DMS53 treated with DMSO at 0.1 percent for 48 hours (cell line): ENCODE measurements around the gene FBL.

Experiments
- DNase-seq: peaks from one replicate; lab custom pipeline; 2025; ENCODE audit not compliant: unreplicated experiment; lab: John Stamatoyannopoulos, UW

The FBL gene

DNA sequence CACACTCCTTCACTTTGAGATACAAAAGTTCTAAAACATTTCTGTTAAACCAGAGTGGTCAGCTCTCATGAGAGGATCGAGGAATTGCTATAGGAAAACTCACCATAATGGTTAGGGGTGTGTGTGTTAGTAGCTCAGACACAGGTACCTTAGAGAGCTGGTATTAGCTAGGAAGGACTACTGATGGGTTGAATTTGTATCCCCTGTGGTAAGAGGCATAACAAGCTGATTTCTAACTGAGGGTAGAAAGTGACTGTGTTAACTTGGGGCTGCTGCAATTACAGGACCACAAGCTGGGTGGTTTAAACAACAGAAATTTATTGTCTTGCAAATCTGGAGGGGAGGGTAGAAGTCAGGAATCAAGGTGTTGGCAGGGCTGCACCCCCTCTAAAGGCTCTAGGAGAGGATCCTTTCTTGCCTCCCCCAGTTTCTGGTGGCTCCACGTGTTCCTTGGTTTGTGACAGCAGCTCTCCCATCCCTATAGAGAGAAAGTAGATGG lies 50.1 kb downstream of the FBL start:
- no peak for DNase-seq

DNA sequence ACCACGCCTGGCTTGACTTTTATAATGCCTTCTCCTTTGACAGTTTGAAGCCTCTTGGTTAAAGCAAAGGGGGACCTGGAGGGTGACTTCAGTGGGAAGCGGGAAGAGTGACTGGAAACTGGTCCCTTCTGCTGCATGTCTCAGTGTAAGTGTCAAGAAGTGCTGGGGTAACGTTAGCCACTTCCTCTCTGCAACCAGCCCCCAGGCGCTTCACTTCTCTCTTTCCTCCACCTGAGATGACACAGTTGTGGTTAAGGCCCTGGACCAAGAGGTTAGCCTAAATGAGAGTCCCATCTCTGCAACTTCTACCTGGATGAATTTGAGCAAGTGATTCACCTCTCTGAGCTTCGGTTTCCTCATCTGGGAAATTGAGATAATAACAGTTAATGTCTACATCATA lies 51.2 kb downstream of the FBL start:
- DNase-seq: no peak

DNA sequence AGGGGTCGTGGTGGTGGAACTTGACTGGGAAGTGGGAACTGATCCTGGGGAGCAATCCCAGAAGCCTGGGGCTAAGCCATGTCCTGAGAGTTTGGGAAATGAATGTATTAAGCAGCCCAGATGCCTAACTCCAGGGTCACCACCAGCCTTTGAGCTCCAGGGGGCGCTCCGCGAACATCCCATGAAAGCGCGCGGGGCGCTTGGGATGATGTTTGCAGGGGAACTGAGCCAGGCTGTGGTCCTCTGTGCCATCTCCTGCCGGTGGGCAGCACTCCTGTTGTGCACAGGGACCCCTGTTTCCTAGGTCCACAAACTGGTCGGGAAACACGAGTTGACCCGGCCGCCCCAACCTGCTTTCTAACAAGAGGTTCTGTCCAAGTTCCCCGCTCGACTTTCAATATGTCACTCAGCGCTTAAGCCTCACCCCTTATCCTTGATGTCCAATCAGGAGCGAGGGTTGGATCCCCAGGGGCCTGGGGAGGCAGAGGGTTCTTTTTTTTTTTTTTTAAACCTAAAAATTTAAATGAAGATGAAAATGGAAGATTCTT lies 53.1 kb downstream of the FBL start:
- peak; percentile 85 for DNase-seq

DNA sequence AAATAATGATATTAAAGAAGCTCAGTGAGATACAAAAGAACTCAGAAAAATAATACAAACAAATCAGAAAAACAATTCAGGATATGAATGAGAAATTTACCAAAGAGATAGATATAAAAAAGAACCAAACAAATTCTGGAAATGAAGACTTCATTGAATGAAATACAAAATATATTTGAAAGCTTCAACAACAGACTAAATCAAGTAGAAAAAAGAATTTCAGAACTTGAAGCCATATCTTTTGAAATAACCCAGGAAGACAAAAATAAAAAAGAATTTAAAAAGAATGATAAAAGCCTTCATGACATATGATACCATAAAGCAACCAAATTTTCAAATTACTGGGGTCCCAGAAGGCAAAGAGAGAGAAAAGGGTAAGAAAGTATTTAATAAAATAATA lies 57.9 kb downstream of the FBL start:
- no peak for DNase-seq
